C4-2B (cell line): ENCODE measurements around the gene RGCC.
"Not testable (repeated sequence)": the region's sequence is repeated elsewhere in the genome, so short reads cannot be mapped to it uniquely, and the experiment has no call there.

ENCODE experiments used
- H3K27ac ChIP-seq: fragments of 450-650 bp; 2 replicates; pipeline ENCODE4 v1.5.1; 2017
- ZFX ChIP-seq: fragments of 450-650 bp; IDR thresholded peaks from 2 replicates; pipeline ENCODE4 v1.6.1; 2017
- TF ChIP-seq, protein P1 (sequence below): fragments of 450-650 bp; conservative IDR thresholded peaks from 2 replicates; pipeline ENCODE4 v1.5.1; 2017; ENCODE audit warnings: mild to moderate bottlenecking

RGCC gene

DNA sequence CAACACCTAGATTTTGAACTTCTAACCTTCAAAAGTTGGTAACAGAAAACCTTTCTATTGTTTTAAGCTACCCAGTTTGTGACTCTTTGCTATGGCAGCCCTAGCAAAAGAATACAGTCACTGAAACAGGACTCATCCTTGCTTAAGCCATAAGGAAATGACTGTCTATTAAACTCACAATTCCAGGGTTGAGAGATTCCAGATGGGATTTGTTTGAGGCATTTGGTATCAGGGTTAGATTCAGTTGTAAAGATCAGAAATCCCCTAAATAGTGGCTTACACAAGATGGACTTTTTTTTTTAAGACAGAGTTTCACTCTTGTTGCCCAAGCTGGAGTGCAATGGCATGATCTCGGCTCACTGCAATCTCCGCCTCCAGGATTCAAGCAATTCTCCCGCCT lies 41.1 kb upstream of the RGCC start:
- no peak for TF ChIP-seq ZFX
- TF ChIP-seq, protein P1, sequence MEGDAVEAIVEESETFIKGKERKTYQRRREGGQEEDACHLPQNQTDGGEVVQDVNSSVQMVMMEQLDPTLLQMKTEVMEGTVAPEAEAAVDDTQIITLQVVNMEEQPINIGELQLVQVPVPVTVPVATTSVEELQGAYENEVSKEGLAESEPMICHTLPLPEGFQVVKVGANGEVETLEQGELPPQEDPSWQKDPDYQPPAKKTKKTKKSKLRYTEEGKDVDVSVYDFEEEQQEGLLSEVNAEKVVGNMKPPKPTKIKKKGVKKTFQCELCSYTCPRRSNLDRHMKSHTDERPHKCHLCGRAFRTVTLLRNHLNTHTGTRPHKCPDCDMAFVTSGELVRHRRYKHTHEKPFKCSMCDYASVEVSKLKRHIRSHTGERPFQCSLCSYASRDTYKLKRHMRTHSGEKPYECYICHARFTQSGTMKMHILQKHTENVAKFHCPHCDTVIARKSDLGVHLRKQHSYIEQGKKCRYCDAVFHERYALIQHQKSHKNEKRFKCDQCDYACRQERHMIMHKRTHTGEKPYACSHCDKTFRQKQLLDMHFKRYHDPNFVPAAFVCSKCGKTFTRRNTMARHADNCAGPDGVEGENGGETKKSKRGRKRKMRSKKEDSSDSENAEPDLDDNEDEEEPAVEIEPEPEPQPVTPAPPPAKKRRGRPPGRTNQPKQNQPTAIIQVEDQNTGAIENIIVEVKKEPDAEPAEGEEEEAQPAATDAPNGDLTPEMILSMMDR: no peak
- no peak overlapping the region for H3K27ac ChIP-seq

DNA sequence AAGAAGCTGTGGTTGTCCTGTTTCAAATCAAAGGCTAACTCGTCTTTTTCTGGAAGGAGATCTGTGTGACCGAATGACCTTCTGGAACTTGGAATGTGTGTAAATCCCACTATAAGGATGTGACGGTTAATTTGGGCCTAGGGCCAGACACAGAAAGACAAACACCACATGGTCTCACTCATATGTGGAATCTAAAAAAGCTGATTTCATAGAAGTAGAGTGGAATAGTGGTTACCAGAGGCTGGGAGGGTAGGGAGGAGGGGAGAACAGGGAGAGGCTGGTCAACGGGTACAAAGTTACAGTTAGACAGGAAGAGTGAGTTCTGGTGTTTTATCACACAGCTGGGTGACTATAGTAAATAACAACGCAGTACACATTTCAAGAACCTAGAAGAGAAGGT lies 39.3 kb upstream of the RGCC start:
- no peak overlapping the region for H3K27ac ChIP-seq
- TF ChIP-seq ZFX: no peak
- TF ChIP-seq, protein P1: no peak

DNA sequence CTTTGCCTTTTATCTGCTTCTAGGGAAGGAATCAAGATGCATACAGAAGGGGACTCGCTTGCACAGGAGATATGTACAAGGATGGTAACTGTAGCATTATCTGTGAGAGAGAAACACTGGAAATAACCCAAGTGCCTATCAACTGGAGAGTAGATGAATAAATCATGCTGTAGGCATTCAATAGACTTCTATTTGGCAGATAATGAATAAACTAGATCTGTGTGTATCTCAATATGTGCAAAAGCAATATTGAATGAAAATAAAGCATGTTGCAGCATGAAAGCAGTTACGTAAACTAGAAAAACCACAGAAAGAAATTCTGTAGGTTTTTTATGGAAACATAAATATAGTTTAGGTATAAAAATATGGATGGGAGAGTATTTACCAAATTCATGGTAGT lies 38.6 kb upstream of the RGCC start:
- TF ChIP-seq ZFX: no peak
- TF ChIP-seq, protein P1: no peak
- H3K27ac ChIP-seq: no peak overlapping the region

DNA sequence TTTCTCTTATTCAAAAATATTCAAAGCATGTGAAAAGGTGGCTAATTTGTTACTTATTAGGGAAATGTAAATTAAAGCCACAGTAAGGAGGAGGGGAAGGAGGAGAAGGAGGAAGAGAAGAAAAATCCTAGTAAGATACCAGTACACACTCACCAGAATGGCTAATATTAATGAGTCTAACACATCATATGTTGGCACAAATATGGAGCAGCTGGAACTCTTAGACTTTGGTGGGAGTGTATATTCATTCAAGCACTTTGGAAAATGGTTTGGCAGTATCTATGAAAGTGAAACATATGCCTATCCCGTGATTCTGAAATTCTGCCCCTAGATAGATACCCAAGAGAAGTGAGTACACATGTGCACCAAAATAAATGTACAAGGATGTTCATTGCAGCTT lies 38.1 kb upstream of the RGCC start:
- TF ChIP-seq, protein P1: no peak
- no peak for TF ChIP-seq ZFX
- H3K27ac ChIP-seq: no peak overlapping the region

DNA sequence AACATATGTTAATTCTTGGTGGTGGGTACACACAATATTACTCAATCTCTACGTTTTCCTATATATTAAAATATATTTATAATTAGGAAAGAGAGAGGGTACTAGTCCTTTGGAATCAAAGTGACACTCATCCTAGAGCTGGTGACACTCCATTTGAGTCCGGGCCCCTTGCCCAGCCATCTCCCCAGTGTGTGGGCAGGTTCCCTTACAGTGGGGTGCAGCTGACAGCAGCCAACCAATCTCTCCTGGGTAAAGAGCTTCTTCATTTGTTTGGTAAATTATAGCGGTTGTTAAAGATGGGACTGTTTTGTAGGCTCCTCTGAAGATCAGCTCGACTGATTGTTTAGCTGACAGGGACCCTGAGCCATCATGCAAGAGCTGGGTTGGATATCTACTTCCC lies 37.2 kb upstream of the RGCC start:
- H3K27ac ChIP-seq: no peak overlapping the region
- TF ChIP-seq ZFX: no peak
- TF ChIP-seq, protein P1: no peak

DNA sequence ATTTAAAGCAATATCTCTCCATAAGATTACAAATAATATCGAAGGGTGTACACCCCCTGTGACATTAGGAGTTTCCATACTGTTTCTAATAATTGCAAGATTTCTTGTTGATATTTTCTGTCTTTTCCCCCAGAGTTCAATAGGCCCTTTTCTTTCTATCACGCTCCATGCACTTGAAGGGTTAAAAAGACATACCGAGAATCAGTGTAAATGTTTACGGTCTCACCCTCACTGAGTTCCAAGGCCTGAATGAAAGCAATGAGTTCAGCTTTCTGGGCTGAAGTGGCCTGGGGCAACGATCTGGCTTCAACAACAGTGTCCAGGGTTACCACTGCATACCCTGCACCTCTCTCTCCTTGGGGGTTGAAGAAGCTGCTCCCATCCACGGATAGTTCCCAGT lies 36.0 kb upstream of the RGCC start:
- H3K27ac ChIP-seq: not testable (repeated sequence)

DNA sequence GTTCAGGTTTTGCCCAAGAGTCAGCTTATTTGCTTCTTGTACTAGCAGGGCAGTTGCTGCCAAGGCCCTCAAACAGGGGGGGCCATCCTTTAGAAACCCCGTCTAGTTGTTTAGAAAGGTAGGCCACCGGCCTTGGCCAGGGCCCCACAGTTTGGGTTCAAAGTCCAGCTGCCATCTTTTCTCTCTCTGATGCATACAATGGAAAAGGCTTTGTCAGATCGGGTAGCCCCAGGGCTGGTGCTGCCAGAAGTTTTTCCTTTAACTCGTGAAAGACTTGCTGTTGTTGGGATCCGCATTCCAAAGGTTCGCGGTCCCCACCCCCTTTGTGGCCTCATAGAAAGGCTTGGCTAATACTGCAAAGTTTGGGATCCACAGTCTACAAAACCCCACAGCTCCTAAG lies 35.4 kb upstream of the RGCC start:
- not testable (repeated sequence) for H3K27ac ChIP-seq

DNA sequence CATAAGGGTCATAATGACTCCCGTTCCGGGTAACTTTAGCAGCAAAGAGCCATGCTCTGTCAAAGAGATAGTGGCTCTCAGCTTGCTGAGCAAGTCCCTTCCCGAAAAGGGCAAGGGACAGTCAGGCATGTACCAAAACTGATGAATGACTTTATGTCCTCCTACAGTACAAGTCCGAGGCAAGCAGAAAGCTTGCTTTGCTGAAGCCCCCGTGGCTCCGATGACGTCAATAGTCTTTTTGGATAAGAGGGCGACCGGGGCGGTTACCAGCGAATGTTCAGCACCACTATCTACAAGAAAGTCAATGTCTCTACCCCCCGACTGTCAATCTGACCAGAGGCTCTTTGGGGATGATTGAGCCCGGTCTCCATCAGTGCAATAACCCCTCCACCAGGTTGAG lies 34.1 kb upstream of the RGCC start:
- not testable (repeated sequence) for H3K27ac ChIP-seq

DNA sequence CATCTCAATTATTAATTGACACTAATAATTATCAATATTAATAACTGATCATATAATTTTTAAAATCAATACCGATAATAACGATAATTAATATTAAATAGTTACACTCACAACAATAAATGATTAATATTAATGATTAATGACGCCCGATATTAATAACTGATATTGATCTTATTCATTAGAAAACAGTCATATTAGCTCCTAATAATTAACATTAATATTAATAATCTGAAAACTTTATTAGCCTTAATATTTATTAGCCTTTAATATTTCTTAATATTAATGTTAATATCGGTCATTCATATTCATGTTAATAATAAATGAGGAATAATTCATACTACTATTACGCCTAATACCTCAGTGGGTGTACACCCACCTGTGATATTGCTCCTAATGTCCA lies 32.7 kb upstream of the RGCC start:
- not testable (repeated sequence) for H3K27ac ChIP-seq

DNA sequence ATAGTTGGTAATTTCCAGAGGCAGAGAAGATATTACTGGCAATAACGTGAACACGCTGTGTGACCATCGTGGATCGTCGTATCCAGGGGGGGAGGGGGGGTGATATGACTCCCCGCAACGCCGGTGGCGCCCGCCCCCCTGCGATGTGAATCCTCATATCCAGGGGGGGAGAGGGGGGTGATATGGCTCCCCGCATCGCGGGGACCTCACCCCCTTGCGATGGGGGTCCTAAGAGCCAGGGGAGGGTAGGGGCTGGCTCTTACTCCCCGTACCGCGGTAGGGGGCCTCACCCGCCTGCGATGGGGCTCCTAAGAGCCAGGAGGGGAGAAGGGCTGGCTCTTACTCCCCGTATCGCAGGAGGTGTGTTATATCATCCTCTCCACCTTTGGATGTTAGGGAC lies 31.3 kb upstream of the RGCC start:
- no peak overlapping the region for H3K27ac ChIP-seq
- TF ChIP-seq, protein P1: no peak
- no peak for TF ChIP-seq ZFX
